HepG2 (cell line): ENCODE results near the gene ATG4B. TPM values are rescaled to one million over a fixed set of nuclear protein-coding genes. Genes with fewer than 3 reads are reported as not detected.

Experiments used
- ATF2 ChIP-seq: sonication (generic); formaldehyde crosslinking; IDR thresholded peaks from 2 replicates; pipeline ENCODE4 v1.4.0; 2020; ENCODE audit warnings: missing genetic modification reagents
- ATRX ChIP-seq: sonication (generic); formaldehyde crosslinking; IDR thresholded peaks from 2 replicates; pipeline ENCODE4 v1.4.0; 2020; ENCODE audit warnings: missing genetic modification reagents, borderline replicate concordance
- EP300 ChIP-seq, 3 experiments: sonication (generic) in 1 of 3; formaldehyde crosslinking in 1 of 3; IDR thresholded peaks; 2 replicates each; pipeline versions ENCODE4 v1.5.1 to v1.6.1; 2011 to 2020; ENCODE audit warnings: low read depth in 2 of 3, low read length in 2 of 3, borderline replicate concordance in 1 of 3, improper control_type of control experiment in 1 of 3, mild to moderate bottlenecking in 1 of 3, missing genetic modification reagents in 1 of 3, moderate library complexity in 1 of 3
- GZF1 ChIP-seq: sonication (generic); formaldehyde crosslinking; IDR thresholded peaks from 2 replicates; pipeline ENCODE4 v1.5.1; 2020; ENCODE audit warnings: mild to moderate bottlenecking, missing genetic modification reagents
- HMG20B ChIP-seq: conservative IDR thresholded peaks from 2 replicates; pipeline ENCODE4 v1.6.1; 2016; ENCODE audit warnings: missing genetic modification reagents, missing compliant biosample characterization
- HMGXB4 ChIP-seq, 2 experiments: sonication (generic) in 1 of 2; formaldehyde crosslinking in 1 of 2; IDR thresholded peaks; 2 replicates each; pipeline versions ENCODE4 v1.4.0 to v1.6.1; 2018 to 2020; ENCODE audit warnings: missing genetic modification reagents in 2 of 2, borderline replicate concordance in 1 of 2, low read depth in 1 of 2, mild to moderate bottlenecking in 1 of 2, missing biosample characterization in 1 of 2
- IRF2 ChIP-seq: IDR thresholded peaks from 2 replicates; pipeline ENCODE4 v1.6.1; 2018; ENCODE audit warnings: missing genetic modification reagents, missing compliant biosample characterization
- KDM1A ChIP-seq: IDR thresholded peaks from 2 replicates; pipeline ENCODE4 v1.6.1; 2016; ENCODE audit warnings: missing compliant biosample characterization
- MAX ChIP-seq: IDR thresholded peaks from 2 replicates; pipeline ENCODE4 v1.6.1; 2012; ENCODE audit warnings: inconsistent platforms
- NKX3-1 ChIP-seq: sonication (generic); formaldehyde crosslinking; IDR thresholded peaks from 2 replicates; pipeline ENCODE4 v1.5.0; 2020; ENCODE audit warnings: missing genetic modification reagents
- NR1H2 ChIP-seq: sonication (generic); formaldehyde crosslinking; IDR thresholded peaks from 2 replicates; pipeline ENCODE4 v1.8.1; 2022; ENCODE audit warnings: low read depth, missing genetic modification reagents, borderline replicate concordance
- PHF8 ChIP-seq: sonication (generic); formaldehyde crosslinking; IDR thresholded peaks from 2 replicates; pipeline ENCODE4 v1.5.0; 2020; ENCODE audit warnings: missing genetic modification reagents
- SNAPC4 ChIP-seq: sonication (generic); formaldehyde crosslinking; IDR thresholded peaks from 2 replicates; pipeline ENCODE4 v1.4.0; 2020; ENCODE audit warnings: mild to moderate bottlenecking, missing genetic modification reagents
- ZFP36 ChIP-seq: fragments of 150-350 bp; IDR thresholded peaks from 2 replicates; pipeline ENCODE4 v1.6.1; 2018; ENCODE audit warnings: borderline replicate concordance, low read length, low read depth; ENCODE audit not compliant: partially characterized antibody
- ZMYM3 ChIP-seq: sonication (generic); formaldehyde crosslinking; IDR thresholded peaks from 2 replicates; pipeline ENCODE4 v1.5.1; 2020; ENCODE audit warnings: mild to moderate bottlenecking, missing genetic modification reagents
- ZNF224 ChIP-seq: sonication (generic); formaldehyde crosslinking; IDR thresholded peaks from 2 replicates; pipeline ENCODE4 v1.5.0; 2020; ENCODE audit warnings: mild to moderate bottlenecking, missing genetic modification reagents
- ZNF225 ChIP-seq: sonication (generic); formaldehyde crosslinking; IDR thresholded peaks from 2 replicates; pipeline ENCODE4 v1.4.0; 2020; ENCODE audit warnings: mild to moderate bottlenecking, missing genetic modification reagents
- ZNF382 ChIP-seq: sonication (generic); formaldehyde crosslinking; IDR thresholded peaks from 2 replicates; pipeline ENCODE4 v1.5.0; 2020; ENCODE audit warnings: missing genetic modification reagents, mild to moderate bottlenecking, borderline replicate concordance
- polyA plus RNA-seq, 8 experiments: library from polyadenylated mRNA; depleted of rRNA in 3 of 8; stranded (reverse) in 7 of 8; unstranded in 1 of 8; fragments of >200 nt; fragmentation: Illumina TruSeq in 4 of 8; extraction: Trizol in 4 of 8; gene quantifications; 2 replicates each; pipeline versions ENCODE4 v1.2.1 to v1.2.3, GENCODE V29; 2011 to 2016; ENCODE audit warnings: low read depth in 4 of 8, missing spikeins in 1 of 8, mixed read lengths in 1 of 8; ENCODE audit not compliant: insufficient read depth in 1 of 8
- total RNA-seq, 5 experiments: library from RNA; depleted of rRNA; stranded (reverse); fragments of >200 nt; fragmentation: Illumina TruSeq; extraction: Trizol; gene quantifications; 2 replicates each; pipeline ENCODE4 v1.2.3, GENCODE V29; 2016; ENCODE audit warnings: low read depth in 1 of 5

The ATG4B gene
- total and polyA plus RNA-seq, 2 of the 13 experiments (the other 11 are each of a cell fraction or from before 2014, with no cell fraction given), result 95.5 to 239 TPM

- TF ChIP-seq PHF8 (CRISPR knock-in tag), result peak; percentile 84
- TF ChIP-seq ZNF225 (CRISPR knock-in tag), result peak; percentile 64; the same call in 1 of the 2 replicates
- no peak for TF ChIP-seq ZNF382
- peak; percentile 72 to 92; a peak in 3 of 4 replicates for TF ChIP-seq HMGXB4 (CRISPR knock-in tag; IDR thresholded peaks at IDR 0.05; ENCODE audit: borderline replicate concordance in 1 of 2, low read depth in 1 of 2)
- TF ChIP-seq GZF1, result no peak
- TF ChIP-seq IRF2 (CRISPR knock-in tag), result peak; percentile 92; the same call in 1 of the 2 replicates
- TF ChIP-seq NR1H2 (CRISPR knock-in tag), result peak; percentile 15; the same call in 1 of the 2 replicates
- no peak for TF ChIP-seq SNAPC4 (CRISPR knock-in tag)
- TF ChIP-seq EP300 (IDR thresholded peaks at IDR 0.05; ENCODE audit: low read depth in 2 of 2, low read length in 2 of 2), result no peak; a peak in 2 of 4 replicates
- 0 out of 2 replicates have a peak, but pooled peaks have one; percentile 29 for TF ChIP-seq EP300 (CRISPR knock-in tag; IDR thresholded peaks at IDR 0.05; ENCODE audit: borderline replicate concordance)
- no peak for TF ChIP-seq HMG20B (CRISPR knock-in tag)
- TF ChIP-seq ATRX (CRISPR knock-in tag), result no peak
- TF ChIP-seq ZNF224 (CRISPR knock-in tag), result peak; percentile 89; the same call in 1 of the 2 replicates
- TF ChIP-seq KDM1A (CRISPR knock-in tag), result no peak
- no peak for TF ChIP-seq ZFP36
- TF ChIP-seq ATF2 (CRISPR knock-in tag), result peak; percentile 75
- TF ChIP-seq MAX, result peak; percentile 82
- TF ChIP-seq NKX3-1 (CRISPR knock-in tag), result peak; percentile 30; the same call in 1 of the 2 replicates
- TF ChIP-seq ZMYM3 (CRISPR knock-in tag), result peak; percentile 63; the same call in 1 of the 2 replicates
These were observed at the start of gene ATG4B, which contains the start of gene THAP4 (continued) for GRCh38 chr2:241637018-241637794.
